ENCODE data around the gene RPS6KC1.

DNA sequence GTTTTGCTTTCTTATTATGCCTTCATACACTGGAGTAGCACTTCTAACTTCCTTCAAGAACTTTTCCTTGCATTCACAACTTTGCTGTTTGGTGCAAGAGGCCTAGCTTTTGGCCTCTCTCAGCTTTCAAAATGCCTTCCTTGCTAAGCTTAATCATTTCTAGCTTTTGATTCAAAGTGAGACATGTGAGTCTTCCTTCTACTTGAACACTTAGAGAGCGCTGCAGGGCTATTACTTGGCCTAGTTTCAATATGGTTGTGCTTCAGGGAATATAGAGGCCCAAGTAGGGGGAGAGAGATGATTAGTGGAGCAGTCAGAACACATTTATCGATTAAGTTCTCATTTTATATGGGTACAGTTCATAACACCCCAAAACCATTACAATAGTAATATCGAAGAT is 47.8 kb upstream of the RPS6KC1 start:
- TF ChIP-seq ZNF12 (CRISPR knock-in tag; IDR thresholded peaks at IDR 0.05) (no peak), NRF1 (conservative IDR thresholded peaks at IDR 0.05 in 1 of 2, IDR thresholded peaks at IDR 0.05 in 1 of 2) (no peak), FOS (IDR thresholded peaks at IDR 0.05; ENCODE audit: extremely low read depth, insufficient read length) (no peak), ZNF316 (IDR thresholded peaks at IDR 0.05) (no peak), SMC3 (conservative IDR thresholded peaks at IDR 0.05; ENCODE audit: insufficient read depth, low read depth, low read length) (no peak), RBFOX2 (IDR thresholded peaks at IDR 0.05; ENCODE audit: low read depth, low read length) (no peak), ZBTB17 (CRISPR knock-in tag; IDR thresholded peaks at IDR 0.05) (no peak)
- TF ChIP-seq, protein P1, sequence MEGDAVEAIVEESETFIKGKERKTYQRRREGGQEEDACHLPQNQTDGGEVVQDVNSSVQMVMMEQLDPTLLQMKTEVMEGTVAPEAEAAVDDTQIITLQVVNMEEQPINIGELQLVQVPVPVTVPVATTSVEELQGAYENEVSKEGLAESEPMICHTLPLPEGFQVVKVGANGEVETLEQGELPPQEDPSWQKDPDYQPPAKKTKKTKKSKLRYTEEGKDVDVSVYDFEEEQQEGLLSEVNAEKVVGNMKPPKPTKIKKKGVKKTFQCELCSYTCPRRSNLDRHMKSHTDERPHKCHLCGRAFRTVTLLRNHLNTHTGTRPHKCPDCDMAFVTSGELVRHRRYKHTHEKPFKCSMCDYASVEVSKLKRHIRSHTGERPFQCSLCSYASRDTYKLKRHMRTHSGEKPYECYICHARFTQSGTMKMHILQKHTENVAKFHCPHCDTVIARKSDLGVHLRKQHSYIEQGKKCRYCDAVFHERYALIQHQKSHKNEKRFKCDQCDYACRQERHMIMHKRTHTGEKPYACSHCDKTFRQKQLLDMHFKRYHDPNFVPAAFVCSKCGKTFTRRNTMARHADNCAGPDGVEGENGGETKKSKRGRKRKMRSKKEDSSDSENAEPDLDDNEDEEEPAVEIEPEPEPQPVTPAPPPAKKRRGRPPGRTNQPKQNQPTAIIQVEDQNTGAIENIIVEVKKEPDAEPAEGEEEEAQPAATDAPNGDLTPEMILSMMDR (IDR thresholded peaks at IDR 0.05 in 2 of 3, conservative IDR thresholded peaks at IDR 0.05 in 1 of 3; ENCODE audit: insufficient read depth in 2 of 3, low read depth in 1 of 3, low read length in 3 of 3), result no peak
- TF ChIP-seq, protein P2, sequence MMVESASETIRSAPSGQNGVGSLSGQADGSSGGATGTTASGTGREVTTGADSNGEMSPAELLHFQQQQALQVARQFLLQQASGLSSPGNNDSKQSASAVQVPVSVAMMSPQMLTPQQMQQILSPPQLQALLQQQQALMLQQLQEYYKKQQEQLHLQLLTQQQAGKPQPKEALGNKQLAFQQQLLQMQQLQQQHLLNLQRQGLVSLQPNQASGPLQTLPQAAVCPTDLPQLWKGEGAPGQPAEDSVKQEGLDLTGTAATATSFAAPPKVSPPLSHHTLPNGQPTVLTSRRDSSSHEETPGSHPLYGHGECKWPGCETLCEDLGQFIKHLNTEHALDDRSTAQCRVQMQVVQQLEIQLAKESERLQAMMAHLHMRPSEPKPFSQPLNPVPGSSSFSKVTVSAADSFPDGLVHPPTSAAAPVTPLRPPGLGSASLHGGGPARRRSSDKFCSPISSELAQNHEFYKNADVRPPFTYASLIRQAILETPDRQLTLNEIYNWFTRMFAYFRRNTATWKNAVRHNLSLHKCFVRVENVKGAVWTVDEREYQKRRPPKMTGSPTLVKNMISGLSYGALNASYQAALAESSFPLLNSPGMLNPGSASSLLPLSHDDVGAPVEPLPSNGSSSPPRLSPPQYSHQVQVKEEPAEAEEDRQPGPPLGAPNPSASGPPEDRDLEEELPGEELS (CRISPR knock-in tag; IDR thresholded peaks at IDR 0.05; ENCODE audit: borderline replicate concordance), result no peak

Data from K562 (cell line).